KOPT-K1 (cell line): ENCODE measurements around the gene NFATC2.

Experiments used
- H3K27ac ChIP-seq: fragments of 200-600 bp; sonication (generic); 2 replicates; pipeline ENCODE4 v1.5.1; 2016; ENCODE audit warnings: antibody characterized with exemption, mild to moderate bottlenecking, low read depth, low read length; ENCODE audit not compliant: poor library complexity, severe bottlenecking
- H3K36me3 ChIP-seq: fragments of 200-600 bp; sonication (generic); 2 replicates; pipeline ENCODE4 v1.5.1; 2017; ENCODE audit warnings: antibody characterized with exemption, mild to moderate bottlenecking, low read length, moderate library complexity; ENCODE audit not compliant: insufficient read depth
- H3K9me3 ChIP-seq: fragments of 200-600 bp; sonication (generic); 2 replicates; pipeline ENCODE4 v1.5.1; 2017; ENCODE audit warnings: antibody characterized with exemption, low read length, mild to moderate bottlenecking; ENCODE audit not compliant: insufficient read depth, poor library complexity, severe bottlenecking

The NFATC2 gene

GRCh38 chr20:51387125-51387875 is 155.2 kb downstream of the NFATC2 start:
- no peak overlapping the region for H3K27ac ChIP-seq

GRCh38 chr20:51386586-51386985 is 155.9 kb downstream of the NFATC2 start:
- Histone ChIP-seq H3K27ac (no peak overlapping the region), H3K9me3 (no peaks in the 10 kb centered on the region), H3K36me3 (peaks cover 22% of the 10 kb centered on the region; the same call in 1 of the 2 replicates)

More at GRCh38 chr20:51387125-51387875, 155.2 kb downstream of the NFATC2 start:
- H3K9me3 ChIP-seq: no peaks in the 10 kb centered on the region
- peaks cover 26% of the 10 kb centered on the region; the same call in 1 of the 2 replicates for H3K36me3 ChIP-seq

- Histone ChIP-seq H3K36me3 (peaks cover 15% of the 10 kb centered on the region; the same call in 1 of the 2 replicates), H3K27ac (no peak overlapping the region), H3K9me3 (no peaks in the 10 kb centered on the region)
These were observed 156.6 kb downstream of the NFATC2 start for GRCh38 chr20:51385646-51386530.

GRCh38 chr20:51384875-51385274 is 157.6 kb downstream of the NFATC2 start:
- no peak overlapping the region for H3K27ac ChIP-seq
- no peaks in the 10 kb centered on the region for H3K9me3 ChIP-seq
- H3K36me3 ChIP-seq: peaks cover 6% of the 10 kb centered on the region; the same call in 1 of the 2 replicates

- Histone ChIP-seq H3K27ac (no peak overlapping the region), H3K36me3 (no peaks in the 10 kb centered on the region; the same call in 1 of the 2 replicates), H3K9me3 (no peaks in the 10 kb centered on the region)
These were observed 158.5 kb downstream of the NFATC2 start for GRCh38 chr20:51383891-51384510.

GRCh38 chr20:51382986-51383821 is 159.3 kb downstream of the NFATC2 start:
- Histone ChIP-seq H3K36me3 (no peaks in the 10 kb centered on the region; the same call in 1 of the 2 replicates), H3K9me3 (no peaks in the 10 kb centered on the region), H3K27ac (no peak overlapping the region)

GRCh38 chr20:51382111-51382985 is 160.2 kb downstream of the NFATC2 start:
- H3K9me3 ChIP-seq: no peaks in the 10 kb centered on the region
- no peak overlapping the region for H3K27ac ChIP-seq
- no peaks in the 10 kb centered on the region for H3K36me3 ChIP-seq

GRCh38 chr20:51381557-51381956 is 161.0 kb downstream of the NFATC2 start:
- Histone ChIP-seq H3K9me3 (no peaks in the 10 kb centered on the region), H3K36me3 (no peaks in the 10 kb centered on the region), H3K27ac (no peak overlapping the region)

GRCh38 chr20:51380401-51381385 is 161.8 kb downstream of the NFATC2 start:
- no peaks in the 10 kb centered on the region for H3K36me3 ChIP-seq
- no peaks in the 10 kb centered on the region for H3K9me3 ChIP-seq
- no peak overlapping the region for H3K27ac ChIP-seq

- no peak overlapping the region for H3K27ac ChIP-seq
- no peaks in the 10 kb centered on the region for H3K9me3 ChIP-seq
These were observed 162.7 kb downstream of the NFATC2 start for GRCh38 chr20:51379601-51380341.

GRCh38 chr20:51378171-51378928 is 164.2 kb downstream of the NFATC2 start:
- Histone ChIP-seq H3K36me3 (no peaks in the 10 kb centered on the region), H3K27ac (no peak overlapping the region), H3K9me3 (no peaks in the 10 kb centered on the region)

More at GRCh38 chr20:51379601-51380341, 162.7 kb downstream of the NFATC2 start:
- H3K36me3 ChIP-seq: no peaks in the 10 kb centered on the region

- Histone ChIP-seq H3K9me3 (no peaks in the 10 kb centered on the region), H3K27ac (no peak overlapping the region), H3K36me3 (no peaks in the 10 kb centered on the region)
These were observed 165.4 kb downstream of the NFATC2 start for GRCh38 chr20:51377132-51377531.
